ENCODE results near the gene MED1. TPM values are rescaled to one million over a fixed set of nuclear protein-coding genes. Genes with fewer than 3 reads are reported as not detected.
"Not testable (repeated sequence)": the region's sequence is repeated elsewhere in the genome, so short reads cannot be mapped to it uniquely, and the experiment has no call there.

Gene MED1
- total RNA-seq, 2 experiments from 2014 or later = 55.8 to 59.1 TPM

DNA sequence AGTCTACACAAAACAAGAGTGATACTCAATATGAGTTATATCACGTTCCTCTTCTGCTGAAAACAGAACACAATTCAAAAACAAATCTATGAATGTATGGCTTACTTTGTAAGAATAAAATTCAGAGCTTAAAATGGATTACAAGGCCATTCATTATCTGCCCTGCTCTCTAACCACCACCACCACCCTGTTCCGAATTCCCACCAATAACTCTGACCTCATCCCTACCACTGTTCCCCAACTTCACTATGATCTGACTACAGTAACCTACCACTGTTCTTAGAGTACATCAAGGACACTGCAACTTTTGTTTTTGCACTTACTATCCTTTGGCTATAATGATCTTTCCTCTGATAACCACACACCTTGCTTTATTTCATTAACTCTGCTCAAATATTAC, 70.9 kb downstream of the MED1 start:
- CTCF ChIA-PET = interaction anchor here (1.2 kb wide), 1 partner anchor 9 kb away, joined by 3 read pairs; no protein-coding TSS in a partner anchor
- POLR2A ChIA-PET = no interaction called here
- no peaks in the 10 kb centered on the region for H3K9me3 Mint-ChIP-seq
- H3K4me3 Mint-ChIP-seq = no peak overlapping the region
- no peak overlapping the region for H3K27ac Mint-ChIP-seq
- no peak for DNase-seq
- H3K4me1 Mint-ChIP-seq = peaks cover 16% of the 10 kb centered on the region
- no peaks in the 10 kb centered on the region for H3K27me3 Mint-ChIP-seq
- no peaks in the 10 kb centered on the region for H3K36me3 Mint-ChIP-seq (ENCODE audit: low read depth)

DNA sequence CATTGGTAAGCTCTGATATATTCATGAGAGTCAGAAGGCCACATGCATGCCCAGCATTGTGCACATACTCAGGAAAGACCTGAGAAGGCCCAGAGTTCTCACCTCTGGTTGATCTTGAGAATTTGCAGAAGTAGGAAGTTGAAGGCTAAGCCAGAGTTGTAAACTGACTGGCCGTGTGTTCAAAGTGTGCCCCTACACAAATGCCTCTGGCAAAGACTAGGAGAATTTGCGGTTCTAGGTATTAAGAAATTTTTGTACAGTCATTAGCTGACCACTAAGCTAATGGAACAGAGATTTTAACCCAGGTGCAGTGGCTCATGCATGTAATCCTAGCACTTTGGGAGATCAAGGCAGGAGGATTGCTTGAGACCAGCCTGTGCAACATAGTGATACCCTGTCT, 74.6 kb downstream of the MED1 start:
- Mint-ChIP-seq H3K27me3 (no peaks in the 10 kb centered on the region), H3K9me3 (no peaks in the 10 kb centered on the region), H3K4me3 (no peak overlapping the region), H3K36me3 (ENCODE audit: low read depth) (no peaks in the 10 kb centered on the region), H3K4me1 (peaks cover 14% of the 10 kb centered on the region), H3K27ac (no peak overlapping the region)
- CTCF ChIA-PET = interaction anchor here (0.5 kb wide), 1 partner anchor 16 kb away, joined by 5 read pairs; no protein-coding TSS in a partner anchor
- POLR2A ChIA-PET = no interaction called here
- DNase-seq = no peak

DNA sequence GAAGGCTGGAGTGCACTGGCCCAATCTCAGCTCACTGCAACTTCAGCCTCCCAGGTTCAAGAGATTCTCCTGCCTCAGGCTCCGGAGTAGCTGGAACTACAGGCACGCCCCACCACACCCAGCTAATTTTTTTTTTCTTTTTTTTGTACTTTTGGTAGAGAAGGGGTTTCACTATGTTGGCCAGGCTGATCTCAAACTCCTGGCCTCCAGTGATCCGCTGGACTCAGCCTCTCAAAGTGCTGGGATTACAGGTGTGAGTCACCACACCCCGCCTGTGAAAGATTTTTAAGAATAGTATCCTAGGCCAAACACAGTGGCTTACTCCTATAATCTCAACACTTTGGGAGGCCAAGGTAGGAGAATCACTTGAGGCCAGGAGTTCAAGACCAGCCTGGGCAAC, 83.3 kb downstream of the MED1 start:
- CTCF ChIA-PET; POLR2A ChIA-PET; H3K27me3 Mint-ChIP-seq; DNase-seq; H3K27ac Mint-ChIP-seq; H3K4me1 Mint-ChIP-seq; H3K4me3 Mint-ChIP-seq; H3K36me3 Mint-ChIP-seq (ENCODE audit: low read depth); H3K9me3 Mint-ChIP-seq: not testable (repeated sequence)

DNA sequence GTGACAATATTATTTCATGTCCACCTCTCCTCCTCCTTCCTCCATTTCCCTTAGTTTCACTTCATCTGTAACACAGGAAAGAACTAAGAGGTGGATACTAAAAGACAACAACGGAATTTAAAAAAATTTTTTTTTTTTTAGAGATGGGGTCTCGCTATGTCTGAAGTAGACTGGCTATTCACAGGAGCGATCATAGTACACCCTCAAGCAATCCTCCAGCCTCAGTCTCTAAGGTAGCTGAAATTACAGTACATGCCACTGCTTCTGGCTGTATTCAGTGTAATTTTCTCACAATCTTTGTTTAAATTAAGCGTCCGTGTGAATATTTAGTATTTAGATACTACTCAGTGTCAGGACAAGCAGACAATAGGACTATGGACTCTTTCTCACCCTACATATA, 85.2 kb downstream of the MED1 start:
- Mint-ChIP-seq H3K36me3 (ENCODE audit: low read depth) (no peaks in the 10 kb centered on the region), H3K9me3 (no peaks in the 10 kb centered on the region), H3K27me3 (no peaks in the 10 kb centered on the region), H3K27ac (no peak overlapping the region), H3K4me3 (no peak overlapping the region), H3K4me1 (no peaks in the 10 kb centered on the region)
- ChIA-PET CTCF (no interaction called here), POLR2A (no interaction called here)
- DNase-seq = no peak

DNA sequence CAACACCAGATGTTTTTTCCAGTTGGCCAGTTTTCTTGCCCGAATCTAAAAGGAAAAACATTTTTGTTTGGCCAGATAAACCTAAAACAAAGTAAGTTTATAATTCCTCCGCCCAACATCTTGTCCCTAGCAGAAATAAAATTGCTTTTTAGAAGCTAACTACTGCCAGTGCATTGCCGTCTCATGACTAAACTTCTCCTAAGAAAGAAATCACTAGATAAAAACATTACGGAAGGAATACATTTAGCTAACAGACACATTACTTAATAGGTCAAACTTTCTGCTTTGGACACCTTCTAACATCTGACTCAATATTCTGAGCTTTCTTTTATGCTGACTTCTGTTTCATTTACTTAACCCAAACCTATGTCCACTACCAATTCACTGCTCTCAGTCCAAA, 85.8 kb downstream of the MED1 start:
- no peak overlapping the region for H3K27ac Mint-ChIP-seq
- CTCF ChIA-PET = no interaction called here
- no peak for DNase-seq
- no peaks in the 10 kb centered on the region for H3K9me3 Mint-ChIP-seq
- POLR2A ChIA-PET = no interaction called here
- H3K27me3 Mint-ChIP-seq = no peaks in the 10 kb centered on the region
- no peak overlapping the region for H3K4me3 Mint-ChIP-seq
- H3K36me3 Mint-ChIP-seq (ENCODE audit: low read depth) = no peaks in the 10 kb centered on the region
- H3K4me1 Mint-ChIP-seq = no peaks in the 10 kb centered on the region

DNA sequence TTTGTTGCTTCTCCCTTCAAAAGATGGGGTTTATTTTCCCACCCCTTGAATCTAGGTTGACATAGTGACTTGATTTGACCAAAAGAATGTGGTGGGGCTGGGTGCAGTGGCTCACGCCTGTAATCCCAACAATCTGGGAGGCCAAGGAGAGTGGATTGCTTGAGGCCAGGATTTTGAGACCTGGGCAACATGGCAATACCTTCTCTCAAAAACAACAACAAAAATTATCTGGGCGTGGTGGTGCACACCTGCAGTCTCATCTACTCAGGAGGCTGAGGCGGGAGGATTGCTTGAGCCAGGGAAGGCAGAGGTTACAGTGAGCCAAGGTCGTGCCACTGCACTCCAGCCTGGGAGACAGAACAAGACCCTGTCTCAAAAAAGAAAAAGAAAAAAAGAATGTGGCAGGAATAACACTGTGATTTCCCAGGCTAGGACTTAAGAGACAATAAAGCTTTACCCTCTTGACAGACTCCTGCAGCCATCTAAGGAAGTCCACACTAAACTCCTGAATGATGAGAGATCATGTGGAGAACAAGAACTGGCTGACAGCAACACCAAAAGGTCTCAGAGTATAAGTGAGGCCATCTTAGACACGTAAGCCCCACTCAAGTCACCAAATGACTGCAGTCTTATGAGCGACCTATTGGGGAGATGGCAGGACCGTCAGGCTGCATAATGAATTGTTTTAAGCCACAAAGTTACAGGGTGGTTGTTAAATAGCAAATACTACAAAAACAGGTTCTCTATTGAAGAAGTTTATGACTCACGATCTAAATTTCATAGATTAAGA, 86.6 kb downstream of the MED1 start:
- Mint-ChIP-seq H3K27ac (no peak overlapping the region), H3K36me3 (ENCODE audit: low read depth) (no peaks in the 10 kb centered on the region), H3K4me3 (no peak overlapping the region), H3K9me3 (no peaks in the 10 kb centered on the region), H3K27me3 (no peaks in the 10 kb centered on the region), H3K4me1 (peaks cover 2% of the 10 kb centered on the region)
- POLR2A ChIA-PET = no interaction called here
- CTCF ChIA-PET = no interaction called here
- no peak for DNase-seq

DNA sequence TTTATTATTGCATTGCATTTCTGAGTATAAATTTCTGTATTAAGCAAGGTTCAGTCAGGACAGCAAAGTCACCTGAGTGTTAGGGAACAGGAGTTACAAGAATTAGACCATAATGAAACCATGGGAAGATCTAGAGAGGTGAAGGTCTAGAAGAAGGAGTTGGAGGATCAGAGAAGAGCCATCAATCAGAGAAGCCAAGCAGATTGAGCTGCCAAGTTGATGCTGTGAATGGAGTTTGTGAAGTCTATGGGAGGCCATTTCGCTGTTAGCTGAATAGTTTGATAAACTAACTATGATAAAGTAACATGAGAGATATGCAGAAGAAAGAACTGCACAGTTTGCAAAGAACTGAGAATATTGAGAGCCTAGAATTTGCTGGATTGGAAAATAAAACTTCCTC, 90.0 kb downstream of the MED1 start:
- H3K27me3 Mint-ChIP-seq = no peaks in the 10 kb centered on the region
- POLR2A ChIA-PET = no interaction called here

DNA sequence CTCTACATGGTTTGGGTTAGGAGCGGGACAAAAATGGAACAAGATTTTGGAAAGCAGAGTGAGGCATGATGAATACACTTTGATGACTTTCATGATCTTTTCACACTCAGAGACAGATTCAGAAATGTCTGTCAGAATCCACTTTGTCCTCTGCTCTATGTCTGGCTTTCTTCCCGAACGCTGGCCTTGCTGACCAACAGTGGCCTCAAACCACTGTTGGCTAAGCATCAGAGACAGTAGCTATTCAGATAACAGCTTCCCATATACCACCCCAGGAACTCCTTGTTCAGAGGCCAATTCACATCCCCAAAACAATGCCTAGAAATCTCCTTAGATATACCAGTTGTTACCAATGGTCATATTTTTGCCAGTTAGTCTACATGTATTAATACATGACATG, 90.5 kb downstream of the MED1 start:
- ChIA-PET CTCF (no interaction called here), POLR2A (no interaction called here)
- peaks cover 2% of the 10 kb centered on the region for H3K36me3 Mint-ChIP-seq (ENCODE audit: low read depth)
- no peaks in the 10 kb centered on the region for H3K27me3 Mint-ChIP-seq
- H3K27ac Mint-ChIP-seq = no peak overlapping the region
- H3K4me3 Mint-ChIP-seq = no peak overlapping the region
- peaks cover 2% of the 10 kb centered on the region for H3K4me1 Mint-ChIP-seq
- DNase-seq = no peak
- H3K9me3 Mint-ChIP-seq = no peaks in the 10 kb centered on the region

More for the DNA sequence above, 90.0 kb downstream of the MED1 start:
- H3K36me3 Mint-ChIP-seq (ENCODE audit: low read depth) = peaks cover 2% of the 10 kb centered on the region
- H3K27ac Mint-ChIP-seq = no peak overlapping the region
- H3K4me3 Mint-ChIP-seq = no peak overlapping the region
- CTCF ChIA-PET = no interaction called here
- H3K9me3 Mint-ChIP-seq = no peaks in the 10 kb centered on the region
- DNase-seq = no peak
- peaks cover 2% of the 10 kb centered on the region for H3K4me1 Mint-ChIP-seq

DNA sequence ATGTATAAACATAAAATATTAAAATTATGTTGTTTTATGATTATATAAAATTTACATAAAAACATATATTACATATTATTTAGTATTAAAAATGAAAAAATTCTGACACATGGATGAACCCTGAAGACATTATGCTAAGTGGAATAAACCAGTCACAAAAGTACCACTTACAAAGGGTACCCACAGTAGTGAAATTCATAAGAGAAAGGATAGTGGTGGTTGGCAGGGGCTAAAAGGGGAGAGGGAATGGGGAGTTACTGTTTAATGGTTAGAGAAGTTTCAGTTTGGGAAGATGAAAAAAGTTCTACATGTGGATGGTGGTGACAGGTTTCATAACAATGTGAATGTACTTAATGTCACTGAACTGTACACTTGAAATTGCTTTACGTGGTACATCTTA, 91.1 kb downstream of the MED1 start:
- no peak overlapping the region for H3K27ac Mint-ChIP-seq
- H3K4me3 Mint-ChIP-seq = no peak overlapping the region
- no peak for DNase-seq
- ChIA-PET CTCF (no interaction called here), POLR2A (no interaction called here)
- no peaks in the 10 kb centered on the region for H3K27me3 Mint-ChIP-seq
- no peaks in the 10 kb centered on the region for H3K9me3 Mint-ChIP-seq
- H3K4me1 Mint-ChIP-seq = peaks cover 2% of the 10 kb centered on the region
- H3K36me3 Mint-ChIP-seq (ENCODE audit: low read depth) = peaks cover 2% of the 10 kb centered on the region

DNA sequence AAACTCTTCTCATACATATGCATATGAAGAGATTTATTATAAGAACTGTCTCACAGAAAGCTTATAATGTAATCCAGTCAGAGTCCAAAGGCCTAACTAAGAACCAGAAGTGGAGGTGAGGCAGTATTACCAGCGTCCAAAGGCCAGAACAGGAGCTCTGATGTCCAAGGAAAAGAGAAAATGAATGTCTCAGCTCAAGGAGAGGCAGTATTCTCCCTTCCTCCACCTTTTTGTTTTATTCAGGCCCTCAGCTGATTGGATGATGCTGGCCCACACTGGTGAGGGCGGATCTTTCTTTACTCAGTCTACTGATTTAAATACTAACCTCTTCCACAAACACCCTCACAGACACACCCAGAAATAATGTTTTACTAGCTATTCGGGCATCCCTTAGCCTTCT, 93.1 kb downstream of the MED1 start:
- Mint-ChIP-seq H3K36me3 (ENCODE audit: low read depth) (peaks cover 2% of the 10 kb centered on the region), H3K4me1 (peaks cover 2% of the 10 kb centered on the region), H3K4me3 (no peak overlapping the region), H3K27ac (no peak overlapping the region), H3K9me3 (no peaks in the 10 kb centered on the region), H3K27me3 (no peaks in the 10 kb centered on the region)
- no peak for DNase-seq
- ChIA-PET CTCF (interaction anchor here (1.1 kb wide), 1 partner anchor 14 kb away, joined by 3 read pairs; no protein-coding TSS in a partner anchor), POLR2A (no interaction called here)

DNA sequence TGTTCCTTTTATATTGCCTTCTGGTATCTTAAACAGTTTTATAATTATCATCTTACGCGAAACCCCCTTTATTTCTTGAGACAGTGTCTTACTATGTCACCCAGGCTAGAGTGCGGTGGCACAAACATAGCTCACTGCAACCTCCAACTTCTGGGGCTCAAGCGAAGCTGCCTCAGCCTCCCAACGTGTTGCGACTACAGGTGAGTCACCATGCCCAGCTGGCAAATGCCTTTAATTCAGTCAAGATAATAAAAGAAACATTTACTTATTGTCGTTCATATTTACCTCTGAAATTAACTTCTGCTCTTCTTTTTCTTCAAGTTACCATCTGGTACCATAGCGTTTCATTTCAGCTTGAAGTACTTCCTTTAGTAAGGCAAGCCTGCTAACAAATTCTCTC, 93.6 kb downstream of the MED1 start:
- Mint-ChIP-seq H3K4me1 (peaks cover 2% of the 10 kb centered on the region), H3K27me3 (no peaks in the 10 kb centered on the region), H3K36me3 (ENCODE audit: low read depth) (peaks cover 2% of the 10 kb centered on the region), H3K27ac (no peak overlapping the region), H3K9me3 (no peaks in the 10 kb centered on the region), H3K4me3 (no peak overlapping the region)
- DNase-seq = no peak
- CTCF ChIA-PET = interaction anchor here (1.1 kb wide), 1 partner anchor 14 kb away, joined by 3 read pairs; no protein-coding TSS in a partner anchor
- POLR2A ChIA-PET = no interaction called here

Other genes with a start within 250 kb of the MED1 start
- not detected for gene STAC2, start 225.3 kb downstream of the MED1 start, total RNA-seq
- gene FBXL20, start 49.6 kb downstream of the MED1 start, total RNA-seq = 10 to 100 TPM; 13.1 to 13.7 TPM
- gene CDK12, start 10.2 kb upstream of the MED1 start, total RNA-seq = 100 to 1,000 TPM in 1 of 2 experiments, 10 to 100 TPM in 1; 89.9 to 100 TPM
- gene NEUROD2, start 156.7 kb upstream of the MED1 start, total RNA-seq = not detected
- gene PPP1R1B, start 175.7 kb upstream of the MED1 start, total RNA-seq = not detected
- 10 to 100 TPM; 70.0 to 72.8 TPM for gene STARD3, start 185.9 kb upstream of the MED1 start, total RNA-seq
- gene TCAP, start 214.1 kb upstream of the MED1 start, total RNA-seq = 1 to 10 TPM; 2.0 to 2.1 TPM
- under 1 TPM in 1 of 2 experiments, not detected in 1; 0.19 TPM for gene PNMT, start 217.2 kb upstream of the MED1 start, total RNA-seq
- gene PGAP3, start 236.8 kb upstream of the MED1 start, total RNA-seq = 10 to 100 TPM; 27.0 to 30.6 TPM
- gene ERBB2, start 248.8 kb upstream of the MED1 start, total RNA-seq = 1 to 10 TPM; 4.5 to 4.6 TPM

Data from activated CD4-positive, alpha-beta T cell treated with anti-CD3 and anti-CD28 coated beads, Interleukin-2, amount 10 ng/mL, durations not matched to agents 7 days and 5 days (primary cell).